SU-DHL-6 (cell line): ENCODE data around the gene FCHSD2.

ENCODE experiments used
- EZH2phosphoT487 ChIP-seq: fragments of 200-600 bp; sonication (generic), shearing (Covaris generic); conservative IDR thresholded peaks from 2 replicates; pipeline ENCODE4 v1.6.1; 2018; ENCODE audit warnings: mild to moderate bottlenecking, antibody characterized with exemption, low read length, moderate library complexity, mixed read lengths
- TF ChIP-seq, protein P1 (sequence below): fragments of 200-600 bp; sonication (generic); IDR thresholded peaks from one replicate; pipeline ENCODE4 v1.5.1; 2017; ENCODE audit warnings: antibody characterized with exemption, mild to moderate bottlenecking, low read length, moderate library complexity; ENCODE audit not compliant: insufficient read depth, poor library complexity, severe bottlenecking

DNA sequence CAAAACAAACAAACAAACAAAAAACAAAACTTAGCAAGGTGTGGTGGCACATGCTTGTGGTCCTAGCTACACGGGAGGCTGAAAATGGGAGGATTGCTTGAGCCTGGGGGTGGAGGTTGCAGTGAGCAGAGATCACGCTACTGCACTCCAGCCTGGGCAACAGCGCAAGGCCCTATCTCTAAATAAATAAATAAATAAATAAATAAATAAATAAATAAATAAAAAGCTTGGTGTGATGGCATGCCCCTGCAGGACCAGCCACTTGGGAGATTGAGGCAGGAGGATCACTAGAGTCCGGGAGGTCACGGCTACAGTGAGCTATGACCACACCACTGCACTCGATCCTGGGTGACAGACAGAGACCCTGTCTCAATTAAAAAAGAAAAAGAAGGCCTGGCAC is 339.3 kb downstream of the FCHSD2 start:
- TF ChIP-seq EZH2phosphoT487 = no peak
- TF ChIP-seq, protein P1, sequence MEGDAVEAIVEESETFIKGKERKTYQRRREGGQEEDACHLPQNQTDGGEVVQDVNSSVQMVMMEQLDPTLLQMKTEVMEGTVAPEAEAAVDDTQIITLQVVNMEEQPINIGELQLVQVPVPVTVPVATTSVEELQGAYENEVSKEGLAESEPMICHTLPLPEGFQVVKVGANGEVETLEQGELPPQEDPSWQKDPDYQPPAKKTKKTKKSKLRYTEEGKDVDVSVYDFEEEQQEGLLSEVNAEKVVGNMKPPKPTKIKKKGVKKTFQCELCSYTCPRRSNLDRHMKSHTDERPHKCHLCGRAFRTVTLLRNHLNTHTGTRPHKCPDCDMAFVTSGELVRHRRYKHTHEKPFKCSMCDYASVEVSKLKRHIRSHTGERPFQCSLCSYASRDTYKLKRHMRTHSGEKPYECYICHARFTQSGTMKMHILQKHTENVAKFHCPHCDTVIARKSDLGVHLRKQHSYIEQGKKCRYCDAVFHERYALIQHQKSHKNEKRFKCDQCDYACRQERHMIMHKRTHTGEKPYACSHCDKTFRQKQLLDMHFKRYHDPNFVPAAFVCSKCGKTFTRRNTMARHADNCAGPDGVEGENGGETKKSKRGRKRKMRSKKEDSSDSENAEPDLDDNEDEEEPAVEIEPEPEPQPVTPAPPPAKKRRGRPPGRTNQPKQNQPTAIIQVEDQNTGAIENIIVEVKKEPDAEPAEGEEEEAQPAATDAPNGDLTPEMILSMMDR = no peak
